ENCODE measurements around the gene FCER1G.

The FCER1G gene

GRCh38 chr1:161189036-161189435, 26.1 kb upstream of the FCER1G start:
- DNase-seq, result no peak

- DNase-seq, result no peak
These were observed 24.1 kb upstream of the FCER1G start for GRCh38 chr1:161190962-161191521.

- DNase-seq, result no peak
These were observed 23.1 kb upstream of the FCER1G start for GRCh38 chr1:161191971-161192370.

DNA sequence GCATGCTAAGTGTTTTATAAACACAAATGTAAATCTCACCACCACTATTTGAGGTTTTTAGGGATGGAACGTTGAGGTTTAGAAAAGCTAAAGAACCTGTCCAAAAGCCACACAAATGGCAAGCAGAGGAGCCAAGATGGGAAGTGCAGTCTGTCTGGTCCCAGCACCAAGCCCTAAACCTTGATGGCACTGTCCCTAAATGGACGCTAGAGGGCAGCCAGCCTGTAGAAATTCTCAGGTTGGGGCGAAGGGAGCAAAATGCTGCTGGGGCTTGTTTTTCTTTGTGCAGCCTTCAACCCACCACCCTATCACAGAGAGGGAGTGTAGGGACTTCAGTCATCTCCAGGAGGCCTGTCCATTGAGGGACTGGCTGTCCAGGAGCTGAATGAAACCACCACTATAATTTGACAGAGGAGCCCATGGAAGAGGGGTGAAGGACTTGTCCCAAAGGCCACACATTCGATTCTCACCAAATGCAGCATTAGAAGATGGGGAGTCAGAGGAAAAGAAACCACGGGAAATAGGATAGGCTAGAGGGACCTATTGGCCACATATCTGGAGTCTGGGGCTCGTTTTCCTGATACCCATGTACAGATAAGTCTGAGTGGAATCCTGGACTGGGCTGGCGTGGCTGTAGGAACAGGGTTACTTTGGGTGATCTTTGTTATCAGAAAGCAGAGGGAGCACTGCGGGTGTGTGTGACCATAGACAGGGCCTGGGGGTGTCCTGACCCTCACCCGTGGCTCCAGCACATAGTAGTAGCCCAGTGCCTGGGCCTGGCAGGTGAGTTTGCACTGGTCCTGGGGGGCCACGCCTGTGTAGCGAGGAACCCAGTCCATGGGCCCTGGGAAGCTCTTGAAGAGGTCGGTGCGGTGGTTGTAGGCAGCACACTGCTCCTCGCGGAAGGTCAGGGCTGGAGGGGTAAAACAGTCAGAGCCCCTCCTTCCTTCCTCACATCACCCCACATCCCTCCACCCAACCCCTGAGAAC, 22.3 kb upstream of the FCER1G start:
- DNase-seq, result peak; percentile 81

DNA sequence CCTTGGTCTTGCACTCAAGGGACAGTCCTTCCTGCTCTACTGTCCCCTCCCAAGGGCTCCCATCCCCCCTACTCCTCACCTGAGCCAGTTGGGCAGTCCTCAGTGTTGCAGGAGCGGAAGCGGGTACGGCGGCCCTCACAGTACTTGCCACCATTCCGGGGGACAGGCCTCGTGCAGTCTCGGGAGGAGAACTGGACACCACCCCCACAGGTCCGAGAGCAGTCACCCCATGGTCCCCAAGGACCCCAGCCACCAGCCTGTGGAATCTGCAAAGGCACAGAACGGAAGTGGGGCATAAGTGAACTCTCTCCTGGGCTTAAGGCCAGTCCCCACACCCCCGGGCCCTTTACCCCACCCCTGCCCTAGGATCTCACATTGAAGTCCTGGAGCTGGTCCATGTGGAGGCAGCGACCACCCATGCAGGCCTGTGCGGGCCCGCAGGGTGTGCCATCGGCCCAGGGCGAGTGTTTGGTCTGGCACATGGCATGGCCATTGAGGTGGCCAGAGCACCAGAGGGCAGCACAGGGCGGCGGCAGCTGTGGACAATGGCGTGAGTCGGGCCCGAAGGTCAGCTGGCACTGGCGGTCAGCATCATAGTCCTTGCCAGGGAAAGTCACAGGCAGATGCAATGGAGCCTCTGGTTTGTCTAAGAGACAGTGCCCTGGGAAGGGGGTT, 21.4 kb upstream of the FCER1G start:
- DNase-seq, result no peak

DNA sequence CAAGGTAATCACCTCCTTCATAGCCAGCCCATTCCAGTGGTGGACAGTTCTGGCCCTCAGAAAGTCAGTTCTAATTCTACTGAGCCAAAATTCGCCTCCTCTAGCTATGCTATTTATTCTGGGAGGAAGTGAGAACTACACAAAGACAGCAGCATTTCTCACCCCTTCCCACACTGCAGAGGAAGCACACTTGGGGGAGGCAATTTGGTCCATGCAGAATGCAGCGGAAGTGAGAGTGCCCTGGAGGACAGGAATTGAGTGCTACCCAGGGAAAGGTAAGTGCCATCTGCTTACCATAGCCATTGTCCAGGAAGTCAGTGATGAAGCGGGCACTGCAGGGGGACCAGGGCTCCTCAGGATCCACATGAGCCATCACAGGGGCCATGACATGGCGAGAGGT, 19.9 kb upstream of the FCER1G start:
- DNase-seq, result no peak

DNA sequence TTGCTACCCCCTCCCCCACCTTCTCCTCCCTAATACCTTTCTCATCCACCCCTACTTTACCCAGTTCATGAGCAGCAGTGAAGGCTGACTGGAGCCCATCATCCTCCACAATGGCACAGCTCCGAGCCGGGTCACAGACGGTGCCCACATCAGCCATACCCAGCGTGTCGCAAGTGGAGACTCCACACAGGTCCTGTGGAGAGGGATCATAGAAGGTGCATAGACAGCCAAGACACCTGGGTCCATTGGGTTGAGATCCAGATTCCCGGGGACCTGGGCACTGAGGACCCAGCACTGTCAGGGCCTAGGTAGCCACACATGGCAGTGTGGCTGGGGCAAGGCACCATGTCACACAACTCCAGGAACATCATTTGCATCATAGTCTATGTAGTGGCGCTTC, 19.0 kb upstream of the FCER1G start:
- no peak for DNase-seq

DNA sequence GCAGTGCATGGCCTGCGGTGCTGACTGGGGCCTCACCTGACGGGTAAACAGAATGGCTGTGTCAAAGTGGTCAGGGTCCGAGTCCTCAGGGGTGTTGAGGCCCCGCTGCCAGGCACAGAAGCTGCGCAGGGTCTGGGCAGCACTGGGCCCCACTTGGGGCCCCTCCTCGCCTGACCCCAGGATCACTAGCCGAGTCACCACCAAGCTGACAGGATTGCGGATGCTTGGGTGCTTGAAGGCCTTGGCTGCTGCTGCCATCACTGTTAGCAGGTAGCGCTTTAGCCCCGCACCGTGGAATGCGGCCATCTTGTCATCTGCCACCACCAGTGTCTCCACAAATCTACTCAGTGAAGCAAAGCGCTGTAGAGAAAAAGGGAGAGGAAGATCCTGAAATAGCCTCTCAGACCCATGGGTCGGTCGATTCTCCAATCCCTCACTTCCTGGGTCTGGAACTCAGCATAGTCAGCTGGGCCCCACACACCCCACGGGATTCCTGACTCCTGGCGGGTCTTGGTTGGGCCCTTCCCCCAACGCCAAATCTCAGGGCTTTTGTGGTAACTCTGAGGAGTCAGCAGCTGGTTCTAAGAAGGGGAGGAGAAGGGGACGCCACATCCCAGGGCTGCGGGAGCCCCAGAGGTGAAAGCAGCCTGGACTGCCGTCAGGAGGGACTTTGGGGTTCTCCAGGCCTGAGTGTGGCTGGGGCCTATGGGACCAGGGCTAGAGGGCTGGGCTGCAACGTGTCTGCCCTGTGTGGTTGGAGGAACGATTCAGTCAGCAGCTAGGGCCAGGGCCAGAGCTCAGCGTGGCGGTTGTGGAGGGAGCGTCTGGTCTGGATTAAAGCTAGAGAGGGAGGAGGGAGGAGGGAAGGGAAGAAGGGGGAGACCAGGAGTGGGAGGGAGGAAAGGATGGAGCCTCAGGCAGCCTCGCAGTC, 18.3 kb upstream of the FCER1G start:
- DNase-seq, result no peak

DNA sequence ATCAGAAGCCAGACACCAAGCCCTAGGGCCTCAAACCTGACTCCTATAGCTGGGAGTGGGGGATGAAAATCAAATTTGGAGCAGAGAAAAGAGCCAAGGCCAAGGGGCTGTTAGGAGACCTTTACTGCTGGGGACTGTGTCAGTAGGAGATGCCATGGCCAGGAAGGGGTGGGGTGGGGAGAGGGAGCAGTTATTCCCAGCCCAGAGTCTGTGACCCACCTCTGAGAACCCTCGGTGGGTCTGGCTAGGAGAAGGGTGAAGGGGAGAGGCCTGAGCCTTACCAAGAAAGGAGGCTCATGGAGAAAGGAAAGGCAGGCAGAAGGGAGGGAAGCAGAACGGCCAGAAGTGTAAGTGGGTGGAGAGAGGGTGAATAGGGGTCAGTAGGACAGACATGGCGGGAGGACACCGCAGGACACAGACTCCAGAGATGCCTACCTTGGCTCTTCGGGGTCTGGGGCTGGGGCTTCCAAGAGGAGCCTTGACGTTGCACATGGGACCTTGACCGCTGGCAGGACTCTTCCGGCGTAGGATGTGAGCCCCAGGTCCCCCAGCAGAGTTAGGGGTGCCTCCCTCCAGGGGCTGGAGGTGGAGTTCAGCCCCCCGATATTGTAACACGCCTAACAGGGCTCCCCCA, 17.4 kb upstream of the FCER1G start:
- no peak for DNase-seq

DNA sequence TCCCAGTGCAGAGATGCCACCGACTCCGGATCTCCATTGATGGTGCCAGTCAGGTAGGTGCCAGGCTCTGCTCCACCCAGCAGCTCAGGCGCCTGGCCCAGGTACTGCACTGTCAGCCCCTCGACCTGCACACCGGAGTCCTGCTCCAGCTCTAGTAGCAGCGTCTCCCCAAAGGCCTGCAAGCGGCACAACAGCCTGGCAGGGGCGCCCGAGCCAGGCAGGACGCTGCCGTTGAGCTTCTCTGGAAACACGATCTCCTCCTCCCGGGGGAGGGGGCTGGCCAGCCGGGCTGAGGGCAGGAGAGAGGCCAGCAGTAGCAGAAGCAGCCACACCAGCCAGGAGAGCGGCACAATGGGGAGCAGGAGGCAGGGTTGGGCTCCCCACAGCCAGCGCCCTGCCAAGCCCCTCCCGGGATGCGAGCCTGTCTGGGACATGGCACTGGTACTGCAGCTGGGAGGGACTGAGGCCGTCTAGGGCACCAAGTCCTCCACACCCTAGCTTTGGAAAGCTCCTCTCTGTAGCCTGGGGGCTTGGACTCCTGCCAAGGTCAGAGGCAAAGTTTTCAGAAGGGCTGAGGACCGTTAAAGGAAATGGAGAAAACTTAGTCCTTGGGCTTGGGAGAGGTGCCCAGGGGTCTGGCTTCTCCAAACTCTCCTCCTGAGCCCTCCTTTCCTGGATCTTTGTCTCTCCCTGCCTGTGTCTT, 16.8 kb upstream of the FCER1G start:
- no peak for DNase-seq

- no peak for DNase-seq
These were observed 16.1 kb upstream of the FCER1G start, which contains the start of gene ADAMTS4 for GRCh38 chr1:161198897-161199431. ADAMTS4 (minus strand) TSS chr1:161199054; CDS start chr1:161198627, 427 bp downstream.

GRCh38 chr1:161199506-161200139, 15.5 kb upstream of the FCER1G start:
- no peak for DNase-seq

GRCh38 chr1:161200421-161200991, 14.6 kb upstream of the FCER1G start:
- DNase-seq, result no peak

DNA sequence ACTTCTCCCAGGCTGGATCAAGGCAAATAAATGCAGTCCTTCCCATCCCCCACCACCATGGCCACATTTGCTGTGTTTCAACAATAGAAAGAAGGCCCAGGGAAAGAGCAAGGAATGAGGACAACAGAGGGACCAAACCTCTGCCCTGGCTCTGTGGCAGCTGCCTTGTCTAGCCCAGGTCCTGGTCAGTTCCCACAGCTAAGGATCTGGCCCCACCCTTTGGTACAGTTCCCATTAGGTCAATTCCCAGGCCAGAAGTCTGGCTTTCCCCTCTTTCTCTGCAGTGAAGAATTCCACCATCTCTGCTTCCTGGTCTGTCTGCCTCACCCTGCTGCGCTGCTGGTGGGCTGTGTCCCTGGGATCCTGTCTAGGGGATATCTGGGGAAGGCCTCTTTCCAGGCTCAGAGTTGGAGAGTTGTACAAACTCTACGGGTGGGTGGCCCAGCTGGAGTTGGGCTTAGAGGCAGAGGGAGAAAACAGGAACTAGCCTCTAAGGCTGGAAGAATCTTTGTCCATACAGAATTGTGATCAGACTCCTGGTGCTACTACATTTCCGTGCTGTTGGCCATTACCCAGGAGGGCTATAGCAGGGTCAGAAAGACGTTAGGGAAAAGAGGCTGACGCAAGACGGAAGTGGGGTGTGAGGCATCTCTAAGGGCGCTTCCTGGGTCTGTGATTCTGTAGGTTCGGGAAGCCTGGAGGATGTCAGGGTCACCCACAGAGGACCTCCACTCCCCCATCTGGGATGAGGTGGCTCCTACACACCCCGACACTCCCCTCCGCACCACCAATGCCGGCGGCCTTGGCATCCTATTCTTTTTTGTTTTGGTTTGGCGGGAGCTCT, 13.9 kb upstream of the FCER1G start:
- DNase-seq, result no peak

- peak; percentile 98 for DNase-seq
These were observed 13.0 kb upstream of the FCER1G start, which contains the start of gene NDUFS2 for GRCh38 chr1:161201836-161202712. NDUFS2 (plus strand) TSS chr1:161202367; CDS start chr1:161202386, 19 bp downstream.

DNA sequence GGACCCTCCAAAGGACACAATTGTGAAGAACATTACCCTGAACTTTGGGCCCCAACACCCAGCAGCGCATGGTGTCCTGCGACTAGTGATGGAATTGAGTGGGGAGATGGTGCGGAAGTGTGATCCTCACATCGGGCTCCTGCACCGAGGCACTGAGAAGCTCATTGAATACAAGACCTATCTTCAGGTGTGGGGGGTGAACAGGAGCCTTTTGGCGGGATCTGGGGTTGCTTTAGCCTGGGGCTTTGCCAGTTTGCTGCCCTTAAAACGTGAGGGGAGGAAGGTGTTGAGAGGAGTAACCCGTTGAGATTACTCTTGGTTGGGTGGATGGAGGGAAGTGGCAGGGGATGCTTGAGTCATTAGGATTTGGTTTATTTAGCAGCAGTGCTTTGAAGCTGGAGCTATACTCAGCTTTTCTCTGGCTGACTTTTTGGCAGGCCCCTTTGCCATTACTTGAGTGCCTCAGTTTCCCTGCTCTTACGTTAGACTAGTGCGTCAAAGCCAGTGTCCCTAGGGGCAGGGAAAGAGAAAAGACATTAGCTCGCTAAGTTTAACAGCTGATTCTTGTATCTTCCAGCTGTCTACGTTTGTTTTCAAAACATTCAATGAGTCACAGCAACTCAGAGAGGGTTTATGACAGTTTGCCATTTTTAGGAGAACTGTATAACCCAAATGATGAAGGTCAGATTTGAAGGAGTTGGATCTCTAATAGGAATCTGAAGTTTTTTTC, 8.5 kb upstream of the FCER1G start:
- no peak for DNase-seq

DNA sequence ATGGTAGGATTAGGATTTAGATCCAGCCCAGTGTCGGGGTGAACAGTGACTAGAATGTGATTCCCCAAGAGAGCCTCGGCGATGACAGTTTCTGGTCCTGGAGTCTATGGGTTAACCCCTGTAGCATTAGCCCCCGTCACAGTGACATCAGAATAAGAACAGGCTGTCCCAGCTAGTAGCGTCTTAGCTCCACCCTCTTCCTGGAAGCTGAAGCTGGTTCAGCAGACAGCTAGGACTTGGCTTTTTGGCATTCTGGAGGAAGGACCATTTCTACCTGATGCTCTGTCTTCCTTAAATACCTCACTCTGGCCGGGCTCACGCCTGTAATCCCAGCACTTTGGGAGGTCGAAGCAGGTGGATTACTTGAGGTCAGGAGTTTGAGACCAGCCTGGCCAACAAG, 7.9 kb upstream of the FCER1G start:
- no peak for DNase-seq
